H1 (cell line): ENCODE results near the gene FGGY. TPM values are rescaled to one million over a fixed set of nuclear protein-coding genes. Genes with fewer than 3 reads are reported as not detected.

Source experiments
- CTCF ChIA-PET: fragments of 300-600 bp; sonication (Branson Sonifier 250); formaldehyde crosslinking; loops from one replicate; lab custom pipeline; 2021; ENCODE audit not compliant: partially characterized antibody; lab: Charles Lee
- POLR2A ChIA-PET: fragments of 300-600 bp; sonication (Branson Sonifier 250); formaldehyde crosslinking; loops from one replicate; lab custom pipeline; 2021; ENCODE audit warnings: inconsistent platforms; ENCODE audit not compliant: partially characterized antibody; lab: Charles Lee
- DNase-seq, 2 experiments: peaks; one replicate each; pipeline versions ENCODE4 v3.0.0 to v3.0.0-alpha.2; 2010 to 2022; ENCODE audit warnings: low spot score in 2 of 2, low read depth in 1 of 2, mixed read lengths in 1 of 2
- FAIRE-seq: peaks from 2 replicates; lab custom pipeline; 2011; peaks lifted over from hg19 to GRCh38; lab: Jason Lieb, UNC
- H2AFZ ChIP-seq: 2 replicates; pipeline ENCODE4 v1.8.1; 2012; ENCODE audit warnings: low read length, inconsistent platforms
- H2AK5ac ChIP-seq: 2 replicates; pipeline ENCODE4 v1.6.1; 2013; ENCODE audit warnings: low read depth, low read length
- H2BK120ac ChIP-seq: replicated peaks from 2 replicates; pipeline ENCODE3; 2013; ENCODE audit warnings: low read depth, low read length, inconsistent platforms
- H2BK12ac ChIP-seq: 2 replicates; pipeline ENCODE4 v1.6.1; 2013; ENCODE audit warnings: low read depth, low read length
- H2BK15ac ChIP-seq: 2 replicates; pipeline ENCODE4 v1.6.1; 2013; ENCODE audit warnings: low read length
- H2BK20ac ChIP-seq: 2 replicates; pipeline ENCODE4 v1.6.1; 2013; ENCODE audit warnings: low read length
- H2BK5ac ChIP-seq: 2 replicates; pipeline ENCODE4 v1.6.1; 2013; ENCODE audit warnings: low read depth, low read length
- H3K14ac ChIP-seq: 2 replicates; pipeline ENCODE4 v1.6.1; 2013; ENCODE audit warnings: inconsistent platforms; ENCODE audit not compliant: insufficient read length
- H3K18ac ChIP-seq: 2 replicates; pipeline ENCODE4 v1.6.1; 2013; ENCODE audit warnings: low read length; ENCODE audit errors: extremely low read depth
- H3K23ac ChIP-seq: 2 replicates; pipeline ENCODE4 v1.6.1; 2013; ENCODE audit warnings: inconsistent platforms; ENCODE audit not compliant: insufficient read length
- H3K23me2 ChIP-seq: 2 replicates; pipeline ENCODE4 v1.6.1; 2013; ENCODE audit warnings: low read depth, low read length
- H3K27ac ChIP-seq: 2 replicates; pipeline ENCODE4 v1.6.1; 2011; ENCODE audit warnings: low read depth, low read length, inconsistent platforms
- H3K27me3 ChIP-seq, 4 experiments: replicated peaks in 1 of 4; 1 replicate in 1 of 4; 2 replicates in 3 of 4; pipeline versions ENCODE4 v1.6.1 to v1.8.1; 2011 to 2013; ENCODE audit warnings: low read length in 3 of 4, mild to moderate bottlenecking in 3 of 4, inconsistent platforms in 2 of 4, mixed read lengths in 2 of 4, moderate library complexity in 1 of 4; ENCODE audit not compliant: control insufficient read depth in 3 of 4, insufficient read depth in 3 of 4; ENCODE audit errors: extremely low read depth in 1 of 4
- H3K36me3 ChIP-seq, 4 experiments: 2 replicates each; pipeline versions ENCODE4 v1.6.1 to v1.8.1; 2011 to 2013; ENCODE audit warnings: mild to moderate bottlenecking in 4 of 4, low read length in 3 of 4, moderate library complexity in 2 of 4, control low read depth in 1 of 4, inconsistent platforms in 1 of 4; ENCODE audit not compliant: insufficient read depth in 4 of 4, control insufficient read depth in 2 of 4
- H3K4ac ChIP-seq: replicated peaks from 2 replicates; pipeline ENCODE3; 2013; ENCODE audit warnings: low read length, low read depth, mixed read lengths, inconsistent platforms; ENCODE audit not compliant: insufficient read length
- H3K4me1 ChIP-seq, 4 experiments: replicated peaks in 1 of 4; 1 replicate in 1 of 4; 2 replicates in 3 of 4; pipeline versions ENCODE4 v1.6.1 to v1.8.1; 2011 to 2013; ENCODE audit warnings: low read length in 3 of 4, inconsistent platforms in 2 of 4, mixed read lengths in 1 of 4; ENCODE audit not compliant: insufficient read depth in 4 of 4, control insufficient read depth in 3 of 4
- H3K4me2 ChIP-seq, 2 experiments: 2 replicates each; pipeline versions ENCODE4 v1.6.1 to v1.8.1; 2011 to 2013; ENCODE audit warnings: low read depth in 2 of 2, low read length in 2 of 2, control low read depth in 1 of 2, inconsistent platforms in 1 of 2, mild to moderate bottlenecking in 1 of 2; ENCODE audit not compliant: insufficient read depth in 1 of 2
- H3K4me3 ChIP-seq, 4 experiments: fragments of 200-600, 300-600 bp in 1 of 4; sonication (generic), shearing (Covaris generic), sonication (Bioruptor Twin) in 1 of 4; 2 replicates each; pipeline versions ENCODE4 v1.5.1 to v1.8.1; 2011 to 2016; ENCODE audit warnings: low read length in 4 of 4, low read depth in 3 of 4, control low read depth in 2 of 4, inconsistent platforms in 2 of 4, mild to moderate bottlenecking in 2 of 4, mixed read lengths in 1 of 4, moderate library complexity in 1 of 4; ENCODE audit not compliant: insufficient read depth in 2 of 4; ENCODE audit errors: extremely low read depth in 1 of 4
- H3K56ac ChIP-seq: replicated peaks from 2 replicates; pipeline ENCODE3; 2013; ENCODE audit warnings: low read depth, mild to moderate bottlenecking, mixed read lengths, low read length, inconsistent platforms; ENCODE audit not compliant: insufficient read length
- H3K79me1 ChIP-seq: 2 replicates; pipeline ENCODE4 v1.6.1; 2013; ENCODE audit warnings: low read depth, low read length, control low read depth
- H3K79me2 ChIP-seq, 2 experiments: 2 replicates each; pipeline versions ENCODE4 v1.6.1 to v1.8.1; 2012 to 2013; ENCODE audit warnings: low read length in 2 of 2, mild to moderate bottlenecking in 2 of 2, inconsistent platforms in 1 of 2; ENCODE audit not compliant: insufficient read depth in 2 of 2, control insufficient read depth in 1 of 2
- H3K9ac ChIP-seq, 4 experiments: replicated peaks in 1 of 4; 1 replicate in 1 of 4; 2 replicates in 3 of 4; pipeline versions ENCODE4 v1.6.1 to v1.8.1; 2011 to 2013; ENCODE audit warnings: low read depth in 3 of 4, low read length in 3 of 4, control low read depth in 2 of 4, mild to moderate bottlenecking in 2 of 4, moderate library complexity in 2 of 4, inconsistent platforms in 1 of 4; ENCODE audit errors: extremely low read depth in 1 of 4
- H3K9me3 ChIP-seq, 2 experiments: 2 replicates each; pipeline versions ENCODE4 v1.6.1 to v1.8.1; 2012 to 2013; ENCODE audit warnings: mild to moderate bottlenecking in 2 of 2, moderate library complexity in 2 of 2, control low read depth in 1 of 2, inconsistent platforms in 1 of 2, low read depth in 1 of 2, low read length in 1 of 2, mixed read lengths in 1 of 2; ENCODE audit not compliant: insufficient read depth in 2 of 2
- H4K20me1 ChIP-seq, 2 experiments: replicated peaks in 1 of 2; 2 replicates each; pipeline versions ENCODE3 to v1.8.1; 2011 to 2013; ENCODE audit warnings: inconsistent platforms in 2 of 2, low read length in 2 of 2, mild to moderate bottlenecking in 1 of 2; ENCODE audit not compliant: insufficient read depth in 2 of 2, control insufficient read depth in 1 of 2
- H4K5ac ChIP-seq: 2 replicates; pipeline ENCODE4 v1.6.1; 2013; ENCODE audit warnings: low read length, low read depth, mixed read lengths, inconsistent platforms; ENCODE audit not compliant: insufficient read length
- H4K8ac ChIP-seq: 2 replicates; pipeline ENCODE4 v1.8.0; 2013; ENCODE audit warnings: mild to moderate bottlenecking, moderate library complexity, low read length, inconsistent platforms; ENCODE audit not compliant: insufficient read depth; ENCODE audit errors: extremely low read depth
- H4K91ac ChIP-seq: replicated peaks from 2 replicates; pipeline ENCODE3; 2013; ENCODE audit warnings: low read length, mixed read lengths, inconsistent platforms; ENCODE audit not compliant: insufficient read length
- FOSL1 ChIP-seq: IDR thresholded peaks from 2 replicates; pipeline ENCODE4 v1.6.1; 2011; ENCODE audit warnings: mild to moderate bottlenecking, low read depth, low read length, moderate library complexity; ENCODE audit not compliant: insufficient read depth
- JUN ChIP-seq: IDR thresholded peaks from 2 replicates; pipeline ENCODE4 v1.6.1; 2011; ENCODE audit warnings: low read depth, mild to moderate bottlenecking, improper control_type of control experiment, low read length
- POLR2A ChIP-seq, 2 experiments: IDR thresholded peaks; 1 replicate in 1 of 2; 2 replicates in 1 of 2; pipeline ENCODE4 v1.6.1; 2011; ENCODE audit warnings: low read depth in 2 of 2, low read length in 2 of 2, mild to moderate bottlenecking in 2 of 2; ENCODE audit errors: control extremely low read depth in 1 of 2
- RAD21 ChIP-seq, 2 experiments: IDR thresholded peaks in 1 of 2; conservative IDR thresholded peaks in 1 of 2; 2 replicates each; pipeline ENCODE4 v1.6.1; 2011; ENCODE audit warnings: low read depth in 2 of 2, low read length in 2 of 2, improper control_type of control experiment in 1 of 2, inconsistent platforms in 1 of 2, mild to moderate bottlenecking in 1 of 2, moderate library complexity in 1 of 2
- SIX5 ChIP-seq: IDR thresholded peaks from 2 replicates; pipeline ENCODE4 v1.6.1; 2011; ENCODE audit warnings: mild to moderate bottlenecking, low read depth, low read length
- TBP ChIP-seq: IDR thresholded peaks from 2 replicates; pipeline ENCODE4 v1.6.1; 2011; ENCODE audit warnings: low read depth, low read length, improper control_type of control experiment
- WGBS, 2 experiments: shearing (Covaris generic) in 1 of 2; methylation state at CpG; one replicate each; pipeline versions ENCODE4 v1.1.6 to v1.1.7; 2013 to 2015; ENCODE audit warnings: low lambda C conversion rate in 2 of 2, mixed read lengths in 2 of 2, inconsistent platforms in 1 of 2, low coverage in 1 of 2, missing lambda C conversion rate in 1 of 2; ENCODE audit not compliant: insufficient replicate concordance in 2 of 2, insufficient coverage in 1 of 2, insufficient read length in 1 of 2; ENCODE audit errors: extremely low coverage in 1 of 2, missing lambda C conversion rate in 1 of 2; 5-methylcytosine and 5-hydroxymethylcytosine counted together
- polyA plus RNA-seq, 7 experiments: library from polyadenylated mRNA; depleted of rRNA in 3 of 7; stranded (reverse) in 5 of 7; unstranded in 2 of 7; fragments of >200 nt in 5 of 7; fragments of 200-250 nt in 2 of 7; gene quantifications; 1 replicate in 5 of 7; 2 replicates in 1 of 7; 4 replicates in 1 of 7; pipeline versions ENCODE4 v1.2.1 to v1.2.3, GENCODE V29; 2011 to 2013; ENCODE audit warnings: missing spikeins in 2 of 7, mixed read lengths in 2 of 7
- total RNA-seq: library from RNA; stranded (reverse); fragmentation: NEBNext Ultra II Directional; extraction: Animal tissue kit (Norgen Biotek cat#: 25700); gene quantifications from 2 replicates; pipeline ENCODE4 v1.2.1, GENCODE V29; 2021

Gene FGGY
- total and polyA plus RNA-seq, 2 of the 8 experiments (the other 6 are each of a cell fraction or from before 2014, with no cell fraction given), result 10.3 to 12.5 TPM

DNA sequence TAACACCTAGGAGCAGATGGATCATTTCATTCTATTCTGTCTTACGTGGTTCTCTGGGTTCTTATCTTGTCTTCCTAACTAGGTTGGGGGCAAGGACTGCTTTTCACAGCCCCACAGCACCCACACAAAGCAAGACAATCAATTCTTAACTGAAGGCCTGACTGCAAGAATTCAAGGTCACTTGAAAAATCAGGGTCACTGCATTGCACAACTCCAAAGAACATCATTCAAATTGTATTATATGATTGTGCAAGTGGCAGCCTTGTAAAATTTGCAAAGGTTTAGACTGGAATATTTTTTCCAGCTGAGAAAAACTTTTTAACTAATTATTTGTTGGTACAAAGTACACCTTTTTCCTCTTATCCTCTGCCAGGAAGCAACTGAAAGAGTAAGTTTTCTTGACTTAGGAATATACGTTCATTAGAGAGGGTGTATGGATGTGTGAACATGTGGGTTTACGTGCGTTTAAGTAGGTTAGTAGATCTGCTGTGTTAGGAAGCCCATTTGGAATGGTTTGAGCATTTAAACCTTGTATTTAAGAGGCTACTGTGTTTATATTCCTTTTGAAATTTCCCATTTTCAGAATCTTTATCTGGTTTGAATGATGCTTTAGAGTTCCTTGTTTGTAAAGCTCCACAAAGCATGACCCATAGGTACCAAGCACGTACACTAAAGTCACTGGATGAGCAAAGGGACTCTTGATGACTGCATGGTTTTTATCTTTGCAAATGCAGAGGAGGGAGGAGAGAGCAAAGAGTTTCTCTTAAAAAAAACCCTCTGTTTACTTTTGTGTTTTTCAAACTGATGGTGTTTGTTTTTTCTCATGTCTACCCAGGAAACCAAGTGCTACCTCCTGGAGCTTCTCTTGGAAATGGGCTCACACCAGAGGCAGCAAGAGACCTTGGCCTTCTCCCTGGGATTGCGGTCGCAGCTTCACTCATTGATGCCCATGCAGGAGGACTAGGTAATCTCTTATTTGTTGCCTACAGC, 214.9 kb downstream of the FGGY start:
- H3K36me3 ChIP-seq, result no peaks in the 10 kb centered on the region
- no peak for DNase-seq
- no peak overlapping the region for H3K56ac ChIP-seq
- ChIA-PET POLR2A (interaction anchor here (1.3 kb wide), 1 partner anchor 9 kb away, joined by 3 read pairs; no protein-coding TSS in a partner anchor), CTCF (interaction anchor here (0.9 to 1.1 kb wide), 2 partner anchors 14 to 222 kb away, joined by 3 to 4 read pairs; no protein-coding TSS in a partner anchor)
- no peaks in the 10 kb centered on the region for H3K79me2 ChIP-seq
- no peak overlapping the region for H2BK5ac ChIP-seq
- no peak overlapping the region for H3K4me3 ChIP-seq
- H3K14ac ChIP-seq, result no peak overlapping the region
- H3K23ac ChIP-seq, result no peak overlapping the region
- H4K91ac ChIP-seq, result no peak overlapping the region
- H3K4me1 ChIP-seq, result 0 out of 7 replicates have a peak, but pooled peaks cover 0 to 2% (median 0%) of the 10 kb centered on the region in 4 experiments
- H3K9ac ChIP-seq, result no peak overlapping the region
- H3K4ac ChIP-seq, result no peak overlapping the region
- H2AK5ac ChIP-seq, result no peak overlapping the region
- no peaks in the 10 kb centered on the region for H3K27me3 ChIP-seq
- no peak overlapping the region for H3K27ac ChIP-seq
- H2BK15ac ChIP-seq, result no peak overlapping the region
- TF ChIP-seq SIX5 (no peak), JUN (no peak), POLR2A (IDR thresholded peaks at IDR 0.05; ENCODE audit: control extremely low read depth in 1 of 2, low read depth in 2 of 2, low read length in 2 of 2) (no peak), TBP (no peak), RAD21 (IDR thresholded peaks at IDR 0.05 in 1 of 2, conservative IDR thresholded peaks at IDR 0.05 in 1 of 2; ENCODE audit: low read depth in 2 of 2, low read length in 2 of 2) (no peak), FOSL1 (no peak)
- TF ChIP-seq, all 59 proteins: peak for 0
- no peak for FAIRE-seq
- no peaks in the 10 kb centered on the region for H3K23me2 ChIP-seq
- 92% methylated on average over 7 of the region's 7 CpGs; no CpG with 5 or more reads in 1 of the 2 experiments for WGBS, 2 experiments
- H4K20me1 ChIP-seq, result no peaks in the 10 kb centered on the region
- no peak overlapping the region for H4K5ac ChIP-seq
- H3K18ac ChIP-seq, result no peak overlapping the region
- no peak overlapping the region for H4K8ac ChIP-seq
- no peak overlapping the region for H2BK120ac ChIP-seq
- no peak overlapping the region for H2AFZ ChIP-seq
- no peak overlapping the region for H2BK20ac ChIP-seq
- H3K79me1 ChIP-seq, result no peaks in the 10 kb centered on the region
- H3K9me3 ChIP-seq, result no peaks in the 10 kb centered on the region
- H3K4me2 ChIP-seq, result no peak overlapping the region
- H2BK12ac ChIP-seq, result no peak overlapping the region
